Stimulated activated effector memory CD8-positive, alpha-beta T cell treated with anti-CD3 and anti-CD28 coated beads, Interleukin-12 subunit alpha, Interleukin-12 subunit beta, amount 100 ng/mL, for 72 hours (primary cell): Measurements from ENCODE around the gene PAPPA.

Source experiments
- ATAC-seq: fragments of 150-1000 bp; cut with Tn5 transposase; 2 replicates; pipeline ENCODE4 v1.10.0; 2021
- DNase-seq, 2 donors: peaks; one replicate each; pipeline ENCODE4 v3.0.0; 2021 to 2022; ENCODE audit warnings: low spot score in 2 of 2
- H3K27ac Mint-ChIP-seq: one replicate; pipeline ENCODE4 v1.8.0; 2022; ENCODE audit warnings: mild to moderate bottlenecking, mixed read lengths
- H3K36me3 Mint-ChIP-seq: one replicate; pipeline ENCODE4 v1.8.0; 2022; ENCODE audit warnings: mild to moderate bottlenecking, mixed read lengths
- H3K4me1 Mint-ChIP-seq: one replicate; pipeline ENCODE4 v1.8.0; 2022; ENCODE audit warnings: mixed read lengths
- H3K4me3 Mint-ChIP-seq: one replicate; pipeline ENCODE4 v1.8.0; 2022; ENCODE audit warnings: mild to moderate bottlenecking, mixed read lengths
- H3K9me3 Mint-ChIP-seq: one replicate; pipeline ENCODE4 v1.8.0; 2022; ENCODE audit warnings: mixed read lengths

Gene PAPPA

GRCh38 chr9:116219686-116220085 is 66.1 kb downstream of the PAPPA start:
- ATAC-seq (no peak), DNase-seq (no peak)
- Mint-ChIP-seq H3K9me3 (peaks cover 10% of the 10 kb centered on the region), H3K36me3 (no peaks in the 10 kb centered on the region), H3K4me1 (no peaks in the 10 kb centered on the region), H3K4me3 (no peak overlapping the region), H3K27ac (no peak overlapping the region)

GRCh38 chr9:116223926-116224325 is 70.3 kb downstream of the PAPPA start:
- Mint-ChIP-seq H3K4me3 (no peak overlapping the region), H3K4me1 (no peaks in the 10 kb centered on the region), H3K9me3 (peaks cover 15% of the 10 kb centered on the region), H3K36me3 (no peaks in the 10 kb centered on the region), H3K27ac (no peak overlapping the region)
- ATAC-seq (no peak), DNase-seq (no peak)

- H3K27ac Mint-ChIP-seq: no peak overlapping the region
- no peaks in the 10 kb centered on the region for H3K4me1 Mint-ChIP-seq
- DNase-seq: no peak
Observed at GRCh38 chr9:116230051-116230632, 76.6 kb downstream of the PAPPA start.

GRCh38 chr9:116232424-116233159 is 79.0 kb downstream of the PAPPA start:
- no peak for ATAC-seq
- no peak for DNase-seq
- no peak overlapping the region for H3K4me3 Mint-ChIP-seq
- no peaks in the 10 kb centered on the region for H3K4me1 Mint-ChIP-seq
- H3K9me3 Mint-ChIP-seq: peaks cover 5% of the 10 kb centered on the region
- H3K36me3 Mint-ChIP-seq: no peaks in the 10 kb centered on the region
- no peak overlapping the region for H3K27ac Mint-ChIP-seq

More at GRCh38 chr9:116230051-116230632, 76.6 kb downstream of the PAPPA start:
- ATAC-seq: no peak
- H3K36me3 Mint-ChIP-seq: no peaks in the 10 kb centered on the region
- no peak overlapping the region for H3K4me3 Mint-ChIP-seq
- H3K9me3 Mint-ChIP-seq: peaks cover 6% of the 10 kb centered on the region

GRCh38 chr9:116233160-116233530 is 79.6 kb downstream of the PAPPA start:
- H3K9me3 Mint-ChIP-seq: peaks cover 5% of the 10 kb centered on the region
- ATAC-seq: no peak
- no peak for DNase-seq
- no peaks in the 10 kb centered on the region for H3K36me3 Mint-ChIP-seq
- no peak overlapping the region for H3K27ac Mint-ChIP-seq
- H3K4me1 Mint-ChIP-seq: no peaks in the 10 kb centered on the region
- no peak overlapping the region for H3K4me3 Mint-ChIP-seq

- H3K4me3 Mint-ChIP-seq: no peak overlapping the region
- H3K27ac Mint-ChIP-seq: no peak overlapping the region
- H3K4me1 Mint-ChIP-seq: no peaks in the 10 kb centered on the region
- peaks cover 6% of the 10 kb centered on the region for H3K9me3 Mint-ChIP-seq
- peak; percentile 28 for ATAC-seq
- DNase-seq: no peak
- no peaks in the 10 kb centered on the region for H3K36me3 Mint-ChIP-seq
Observed at GRCh38 chr9:116234081-116234480, 80.5 kb downstream of the PAPPA start.

- ATAC-seq (no peak), DNase-seq (no peak)
- no peaks in the 10 kb centered on the region for H3K36me3 Mint-ChIP-seq
- no peak overlapping the region for H3K27ac Mint-ChIP-seq
- H3K4me1 Mint-ChIP-seq: no peaks in the 10 kb centered on the region
- H3K4me3 Mint-ChIP-seq: no peak overlapping the region
- H3K9me3 Mint-ChIP-seq: peaks cover 10% of the 10 kb centered on the region
Observed at GRCh38 chr9:116236979-116237378, 83.4 kb downstream of the PAPPA start.

GRCh38 chr9:116237456-116237855 is 83.9 kb downstream of the PAPPA start:
- Mint-ChIP-seq H3K4me1 (no peaks in the 10 kb centered on the region), H3K4me3 (no peak overlapping the region), H3K9me3 (peaks cover 12% of the 10 kb centered on the region), H3K36me3 (no peaks in the 10 kb centered on the region), H3K27ac (no peak overlapping the region)
- DNase-seq: no peak
- ATAC-seq: no peak

- no peak for DNase-seq
- Mint-ChIP-seq H3K4me1 (no peaks in the 10 kb centered on the region), H3K36me3 (no peaks in the 10 kb centered on the region)
Observed at GRCh38 chr9:116238225-116238624, 84.6 kb downstream of the PAPPA start.

GRCh38 chr9:116238776-116239340 is 85.3 kb downstream of the PAPPA start:
- no peak overlapping the region for H3K27ac Mint-ChIP-seq
- no peaks in the 10 kb centered on the region for H3K4me1 Mint-ChIP-seq
- peaks cover 15% of the 10 kb centered on the region for H3K9me3 Mint-ChIP-seq
- H3K4me3 Mint-ChIP-seq: no peak overlapping the region
- no peak for ATAC-seq
- no peaks in the 10 kb centered on the region for H3K36me3 Mint-ChIP-seq
- DNase-seq: no peak

More at GRCh38 chr9:116238225-116238624, 84.6 kb downstream of the PAPPA start:
- ATAC-seq: no peak
- Mint-ChIP-seq H3K4me3 (no peak overlapping the region), H3K9me3 (peaks cover 12% of the 10 kb centered on the region), H3K27ac (no peak overlapping the region)

- no peaks in the 10 kb centered on the region for H3K4me1 Mint-ChIP-seq
- ATAC-seq (no peak), DNase-seq (no peak)
- H3K27ac Mint-ChIP-seq: no peak overlapping the region
- H3K9me3 Mint-ChIP-seq: peaks cover 9% of the 10 kb centered on the region
- H3K36me3 Mint-ChIP-seq: no peaks in the 10 kb centered on the region
- H3K4me3 Mint-ChIP-seq: no peak overlapping the region
Observed at GRCh38 chr9:116243708-116244107, 90.1 kb downstream of the PAPPA start.

GRCh38 chr9:116247284-116247683 is 93.7 kb downstream of the PAPPA start:
- peaks cover 3% of the 10 kb centered on the region for H3K9me3 Mint-ChIP-seq
- no peak overlapping the region for H3K4me3 Mint-ChIP-seq
- H3K4me1 Mint-ChIP-seq: no peaks in the 10 kb centered on the region
- no peaks in the 10 kb centered on the region for H3K36me3 Mint-ChIP-seq
- no peak overlapping the region for H3K27ac Mint-ChIP-seq
- ATAC-seq: no peak
- no peak for DNase-seq

GRCh38 chr9:116247791-116248374 is 94.3 kb downstream of the PAPPA start:
- Mint-ChIP-seq H3K9me3 (peaks cover 3% of the 10 kb centered on the region), H3K36me3 (no peaks in the 10 kb centered on the region), H3K4me1 (no peaks in the 10 kb centered on the region), H3K4me3 (no peak overlapping the region), H3K27ac (no peak overlapping the region)
- DNase-seq: no peak
- ATAC-seq: no peak

- DNase-seq (no peak), ATAC-seq (no peak)
- Mint-ChIP-seq H3K4me3 (no peak overlapping the region), H3K27ac (no peak overlapping the region), H3K4me1 (no peaks in the 10 kb centered on the region), H3K36me3 (no peaks in the 10 kb centered on the region), H3K9me3 (no peaks in the 10 kb centered on the region)
Observed at GRCh38 chr9:116250891-116251290, 97.3 kb downstream of the PAPPA start.

- no peak overlapping the region for H3K4me3 Mint-ChIP-seq
- no peak overlapping the region for H3K27ac Mint-ChIP-seq
Observed at GRCh38 chr9:116251366-116251765, 97.8 kb downstream of the PAPPA start.

GRCh38 chr9:116260531-116260930 is 106.9 kb downstream of the PAPPA start:
- peaks cover 6% of the 10 kb centered on the region for H3K9me3 Mint-ChIP-seq
- H3K36me3 Mint-ChIP-seq: no peaks in the 10 kb centered on the region
- H3K27ac Mint-ChIP-seq: no peak overlapping the region
- no peak for ATAC-seq
- no peak overlapping the region for H3K4me3 Mint-ChIP-seq
- no peaks in the 10 kb centered on the region for H3K4me1 Mint-ChIP-seq
- DNase-seq: no peak

More at GRCh38 chr9:116251366-116251765, 97.8 kb downstream of the PAPPA start:
- ATAC-seq (no peak), DNase-seq (no peak)
- H3K9me3 Mint-ChIP-seq: peaks cover 4% of the 10 kb centered on the region
- H3K36me3 Mint-ChIP-seq: no peaks in the 10 kb centered on the region
- H3K4me1 Mint-ChIP-seq: no peaks in the 10 kb centered on the region
